NOMO-1 treated with DMSO at 0.1 percent for 48 hours (cell line): ENCODE measurements around the gene S100A7A.

Experiments used
- DNase-seq: peaks from one replicate; lab custom pipeline; 2025; ENCODE audit not compliant: unreplicated experiment; lab: John Stamatoyannopoulos, UW

Gene S100A7A

DNA sequence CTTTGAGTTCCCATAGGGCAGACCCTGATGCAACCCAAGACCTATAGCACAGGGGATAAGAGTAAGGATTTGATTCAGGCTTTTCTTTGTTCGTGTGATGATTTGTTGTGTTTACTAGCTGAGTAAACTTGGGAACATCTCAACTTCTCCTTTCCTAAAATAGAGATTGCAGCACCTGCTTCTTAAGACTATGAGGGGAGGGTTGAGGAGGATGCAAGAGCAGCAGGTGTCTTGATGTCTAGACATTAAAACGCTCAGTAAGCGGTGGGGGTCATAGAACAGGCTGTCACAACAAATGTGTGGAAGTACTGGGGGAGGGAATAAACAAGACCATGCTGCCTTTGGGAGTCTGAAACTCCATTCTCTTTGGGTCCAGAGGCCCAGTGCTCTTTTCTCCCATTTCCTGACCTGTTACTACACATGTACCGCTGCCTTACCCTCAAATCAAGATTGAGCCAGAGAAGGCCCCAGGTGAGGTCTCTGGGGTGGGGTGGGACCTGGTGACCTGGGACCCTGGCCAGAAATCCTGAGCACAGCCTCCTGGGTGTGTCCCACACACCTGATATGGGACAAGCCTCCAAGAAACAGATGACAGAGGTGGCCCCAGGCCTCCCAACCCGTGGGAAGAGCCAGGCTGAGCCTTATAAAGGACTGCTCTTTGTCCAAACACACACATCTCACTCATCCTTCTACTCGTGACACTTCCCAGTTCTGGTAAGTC, at the start of gene S100A7A:
Gene S100A7A, plus strand, starts transcription at position 671 of the 721 bp plus-strand sequence. CDS start 1,563 bp downstream, outside the sequence.
- DNase-seq = no peak

DNA sequence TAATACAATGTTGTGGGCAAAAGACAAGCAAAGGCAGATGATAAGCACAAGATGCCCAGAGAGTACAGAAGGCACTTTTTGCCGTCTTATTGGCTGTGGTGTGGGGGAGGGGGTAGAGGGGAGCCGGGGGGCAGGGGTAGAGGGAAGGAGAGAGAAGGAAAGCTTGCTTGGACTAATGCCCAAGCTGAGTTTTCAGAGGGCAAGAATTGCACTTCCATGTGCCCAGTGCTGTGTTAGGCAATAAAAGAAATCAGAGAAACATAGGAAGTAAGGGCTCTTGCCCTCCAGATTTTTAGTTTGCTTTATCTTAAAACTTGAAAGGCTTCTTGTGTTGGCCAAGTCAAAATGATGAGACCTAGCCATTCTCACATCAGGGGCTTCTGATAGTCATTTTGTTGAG, 49.2 kb upstream of the S100A7A start:
- DNase-seq = no peak

DNA sequence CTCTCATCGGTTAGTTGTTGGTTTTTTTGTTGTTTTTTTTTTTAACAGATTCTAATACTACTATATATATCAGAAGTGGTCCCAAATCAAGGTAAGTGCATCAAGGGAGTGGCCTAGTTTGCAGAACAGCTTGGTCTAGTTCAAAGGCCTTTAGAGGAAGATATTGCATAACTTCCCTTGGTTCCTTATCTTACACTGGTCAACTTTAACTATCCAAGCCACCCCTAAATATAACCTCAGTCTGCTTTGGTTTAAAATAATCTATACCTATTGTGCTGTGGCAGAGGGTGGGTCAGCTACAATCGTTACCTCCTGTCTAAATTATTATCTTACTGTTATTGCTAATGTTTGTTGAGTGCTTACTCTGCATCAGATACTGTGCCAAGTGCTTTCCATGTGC, 47.8 kb upstream of the S100A7A start:
- DNase-seq = peak; percentile 83

DNA sequence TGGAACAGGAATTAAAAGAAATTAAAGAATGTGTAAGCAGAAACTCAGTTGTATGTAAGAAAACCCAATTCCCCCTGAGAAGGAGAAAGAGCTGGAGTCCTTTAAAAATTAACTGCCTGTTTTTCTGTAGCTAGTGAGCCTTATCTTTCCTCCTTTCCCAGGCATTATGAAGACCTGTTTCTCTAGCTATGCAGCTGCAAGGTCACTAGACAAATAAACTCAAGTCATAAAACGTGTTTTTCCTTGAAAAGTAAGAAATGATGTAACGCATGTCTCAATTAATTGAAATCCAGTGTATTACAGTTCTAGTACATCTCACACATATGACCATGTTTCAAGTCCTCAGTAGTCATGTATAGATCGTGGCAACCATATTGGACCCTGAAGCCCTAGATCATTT, 46.2 kb upstream of the S100A7A start:
- no peak for DNase-seq

DNA sequence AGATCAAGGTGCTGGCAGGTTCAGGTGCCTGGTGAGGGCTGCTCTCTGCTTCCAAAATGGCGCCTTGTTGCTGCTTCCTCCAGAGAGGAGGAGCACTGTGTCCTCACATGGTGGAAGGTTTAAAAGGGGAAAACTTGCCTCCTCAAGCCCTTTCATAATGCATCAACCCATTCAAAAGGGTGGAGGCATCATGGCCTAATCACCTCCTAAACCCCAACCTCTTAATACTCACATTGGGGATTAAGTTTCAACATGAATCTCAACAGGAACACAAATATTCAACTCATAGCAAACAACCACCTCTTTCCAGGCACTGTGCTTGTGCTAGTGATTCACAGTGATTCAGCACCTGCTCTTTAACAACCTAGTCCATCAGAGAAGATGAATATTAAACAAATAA, 45.1 kb upstream of the S100A7A start:
- no peak for DNase-seq

DNA sequence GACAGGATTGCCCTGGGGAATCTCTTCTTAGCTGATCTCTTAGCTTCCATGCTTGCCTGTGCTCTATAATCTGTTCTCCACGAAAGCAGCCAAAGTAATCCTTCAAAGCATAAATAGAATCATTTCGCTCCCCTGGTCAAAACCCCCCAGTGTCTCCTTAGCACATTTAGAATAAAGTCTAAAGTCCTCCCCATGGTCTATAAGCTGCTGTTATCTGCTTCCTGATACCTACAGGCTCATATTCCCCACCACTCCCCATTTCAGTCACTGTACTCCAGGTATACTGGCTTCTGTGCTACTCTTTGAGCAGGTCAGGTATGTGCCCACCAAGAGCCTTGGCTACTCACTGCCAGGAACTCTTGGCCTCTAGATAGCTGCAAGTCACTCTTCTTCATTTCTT, 43.7 kb upstream of the S100A7A start:
- DNase-seq = no peak

DNA sequence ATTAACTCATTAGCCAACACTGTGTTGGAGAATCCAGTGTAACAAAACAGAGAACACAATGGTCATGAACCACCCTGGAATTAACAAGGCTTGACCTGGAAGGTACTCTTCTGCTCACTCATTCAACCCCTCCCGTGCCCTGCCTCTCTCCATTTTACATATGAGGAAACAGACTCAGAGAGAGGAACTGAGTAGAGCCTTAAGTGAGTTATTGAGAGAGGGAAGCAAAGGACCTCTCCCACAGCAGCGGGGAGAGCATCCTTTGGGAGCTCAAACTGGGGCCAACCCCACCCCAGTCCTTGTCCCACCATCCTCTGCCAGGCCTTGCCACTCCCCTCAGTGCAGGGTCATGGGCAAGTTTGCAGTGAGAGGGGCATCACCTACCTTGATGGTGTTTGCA, 42.2 kb upstream of the S100A7A start:
- peak; percentile 75 for DNase-seq

DNA sequence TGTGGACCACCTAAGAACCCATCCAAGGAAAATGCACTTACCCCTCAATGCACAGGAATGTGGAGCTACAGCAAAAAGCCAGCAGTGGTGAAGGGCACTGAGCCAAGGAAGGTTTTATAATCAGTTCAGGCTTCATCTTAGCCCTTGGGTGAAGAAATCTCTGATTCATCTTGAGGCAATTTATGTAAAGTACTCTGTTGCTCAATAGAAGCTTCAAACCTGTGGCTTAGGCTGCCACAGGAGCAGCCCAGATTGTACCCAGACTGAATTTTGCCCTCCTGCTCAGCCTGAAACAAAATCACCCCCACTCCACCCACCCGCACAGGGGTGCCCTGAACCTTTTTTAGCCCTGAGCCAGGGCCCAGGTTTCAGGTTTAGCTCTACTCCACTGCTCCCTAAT, 40.8 kb upstream of the S100A7A start, which contains the start of gene S100A12:
Gene S100A12, minus strand, starts transcription at position 111 of the 400 bp plus-strand sequence. CDS start 1,029 bp downstream, outside the sequence.
- peak; percentile 95 for DNase-seq

DNA sequence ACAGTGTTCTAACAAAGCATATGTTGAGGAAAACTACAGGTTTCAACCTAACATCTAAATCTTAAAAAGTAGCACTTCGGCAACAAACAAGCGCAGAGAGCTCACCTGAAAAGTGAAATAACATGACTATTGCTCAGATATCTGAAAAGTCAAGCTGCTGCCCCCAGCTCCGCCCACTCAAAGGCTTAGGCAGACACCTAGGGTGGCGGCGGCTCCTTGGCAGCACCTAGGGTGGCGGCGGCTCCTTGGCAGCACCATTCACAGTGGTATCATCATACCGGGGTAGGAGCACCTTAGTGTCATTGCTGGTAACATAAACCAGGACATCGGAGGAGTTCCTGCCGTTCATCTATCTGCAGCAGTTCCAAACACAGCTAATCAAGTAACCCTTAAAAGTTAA, 36.7 kb upstream of the S100A7A start:
- DNase-seq = no peak

DNA sequence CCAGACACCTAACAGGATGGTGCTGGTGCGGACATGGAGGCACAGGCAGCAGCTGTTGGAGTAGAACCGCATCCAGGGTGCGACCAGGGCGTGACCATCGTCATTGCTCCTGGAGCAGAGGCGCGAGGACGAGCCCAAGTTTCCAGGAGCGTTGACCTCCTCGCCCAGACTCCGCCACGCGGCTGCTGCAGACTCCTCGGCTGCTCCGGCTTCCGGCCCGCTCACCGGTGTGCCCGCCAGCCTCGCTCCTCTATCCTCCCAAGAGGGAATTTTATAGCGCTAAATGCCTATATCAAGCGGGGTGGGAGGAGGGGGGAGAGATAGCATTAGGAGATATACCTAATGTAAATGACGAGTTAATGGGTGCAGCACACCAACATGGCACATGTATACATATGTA, 35.6 kb upstream of the S100A7A start:
- no peak for DNase-seq

DNA sequence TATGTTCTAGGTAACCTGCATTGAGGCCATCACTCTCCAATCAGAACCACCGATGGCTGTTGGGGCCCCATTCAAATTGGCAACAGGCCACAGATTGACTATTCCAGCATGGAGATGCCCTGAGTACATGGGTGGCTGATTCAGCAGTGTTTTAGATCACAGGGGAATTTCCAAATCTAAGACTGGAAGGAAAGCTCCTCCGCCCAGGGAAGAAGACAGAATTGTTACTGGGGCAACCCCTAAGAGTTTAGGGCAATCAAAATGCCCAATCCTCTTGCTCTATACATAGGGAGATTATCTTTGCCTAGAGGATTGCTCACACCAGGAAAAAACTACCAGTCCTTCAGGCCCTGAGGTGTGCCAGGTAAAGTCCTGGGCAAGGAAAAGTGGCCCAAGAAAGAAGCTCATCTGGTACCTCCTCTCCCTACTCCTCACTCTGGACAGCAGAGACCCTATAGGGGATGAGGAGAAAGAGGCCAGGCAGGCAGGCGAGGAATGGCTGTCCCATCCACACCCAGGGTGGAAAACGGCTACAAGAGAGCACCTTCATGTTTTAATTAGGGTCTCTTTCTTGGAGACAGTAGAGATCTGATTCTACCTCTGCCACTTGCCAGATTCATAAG, 31.3 kb upstream of the S100A7A start:
- no peak for DNase-seq

DNA sequence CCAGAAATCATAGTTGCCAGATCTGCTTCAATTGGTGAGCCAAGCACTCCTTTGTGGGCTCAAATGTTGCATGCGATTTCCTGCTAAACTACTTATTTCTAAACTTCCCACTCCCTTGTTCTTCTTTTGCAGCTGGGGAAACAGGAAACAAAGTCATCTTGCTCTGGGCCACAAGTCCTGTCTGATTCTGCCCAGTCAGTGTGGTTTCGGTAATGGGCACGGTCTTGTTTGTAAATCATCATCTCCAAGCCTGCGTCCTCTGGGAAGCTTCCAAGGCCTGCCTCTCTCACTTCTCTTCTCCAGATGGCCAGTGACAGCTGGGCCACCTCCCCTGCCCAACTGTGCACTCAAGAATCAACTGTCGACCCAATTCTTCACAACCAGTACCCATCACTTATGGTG, 29.8 kb upstream of the S100A7A start:
- DNase-seq = peak; percentile 99

DNA sequence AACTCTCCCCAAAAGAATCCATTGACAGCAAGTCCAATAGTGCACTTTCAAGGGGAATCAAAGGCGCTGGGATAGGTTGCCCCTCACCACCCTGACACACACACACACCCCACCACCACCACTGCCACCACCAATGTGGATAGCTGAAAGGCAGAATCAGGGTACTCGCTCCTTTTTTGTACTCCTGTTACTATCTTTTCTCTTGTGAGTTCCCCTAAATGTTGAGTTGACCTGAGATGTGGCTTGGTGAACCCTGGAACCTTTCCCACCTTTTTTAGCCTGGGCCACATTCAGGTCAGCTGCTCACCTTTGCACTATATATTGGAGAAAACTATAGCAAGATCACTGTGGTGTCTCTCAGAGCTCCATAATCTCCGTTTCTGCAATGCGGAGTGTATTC, 29.3 kb upstream of the S100A7A start:
- DNase-seq = no peak

DNA sequence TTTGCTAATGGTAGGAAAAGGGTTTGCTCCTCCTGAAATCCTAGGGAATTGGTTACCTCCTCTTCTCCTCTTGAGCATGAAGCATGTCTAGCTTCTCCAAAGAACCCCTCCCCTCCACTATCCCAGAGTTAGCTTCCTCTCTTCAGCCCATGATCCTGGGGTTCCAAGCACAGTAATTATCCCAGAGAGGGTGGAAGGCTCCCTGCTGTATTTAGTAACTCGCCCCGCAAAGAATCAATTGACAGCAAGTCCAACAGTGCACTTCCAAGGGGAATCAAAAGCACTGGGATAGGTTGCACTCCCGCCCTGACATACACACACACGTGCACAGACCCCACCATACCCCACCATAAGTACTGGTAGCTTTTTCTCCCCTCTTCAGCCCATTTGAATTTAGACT, 28.5 kb upstream of the S100A7A start:
- DNase-seq = no peak

DNA sequence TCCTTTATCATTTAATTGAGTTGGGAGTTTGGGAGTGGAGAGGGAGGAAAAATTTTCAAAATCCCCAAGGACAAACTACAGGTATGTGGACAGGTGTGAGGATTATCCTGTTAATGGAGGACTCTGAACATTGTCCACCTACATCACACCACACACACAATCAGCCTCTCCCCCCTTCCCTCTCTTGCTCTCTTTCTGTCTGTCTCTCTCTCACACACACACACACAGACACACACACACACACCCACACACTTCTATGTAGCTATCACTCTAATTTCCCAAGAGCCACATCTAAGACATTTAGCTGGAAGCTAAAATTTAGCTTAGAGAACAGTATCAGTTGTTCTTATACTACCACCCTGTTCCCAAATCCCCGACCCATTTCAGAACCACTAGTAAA, 26.9 kb upstream of the S100A7A start:
- no peak for DNase-seq

DNA sequence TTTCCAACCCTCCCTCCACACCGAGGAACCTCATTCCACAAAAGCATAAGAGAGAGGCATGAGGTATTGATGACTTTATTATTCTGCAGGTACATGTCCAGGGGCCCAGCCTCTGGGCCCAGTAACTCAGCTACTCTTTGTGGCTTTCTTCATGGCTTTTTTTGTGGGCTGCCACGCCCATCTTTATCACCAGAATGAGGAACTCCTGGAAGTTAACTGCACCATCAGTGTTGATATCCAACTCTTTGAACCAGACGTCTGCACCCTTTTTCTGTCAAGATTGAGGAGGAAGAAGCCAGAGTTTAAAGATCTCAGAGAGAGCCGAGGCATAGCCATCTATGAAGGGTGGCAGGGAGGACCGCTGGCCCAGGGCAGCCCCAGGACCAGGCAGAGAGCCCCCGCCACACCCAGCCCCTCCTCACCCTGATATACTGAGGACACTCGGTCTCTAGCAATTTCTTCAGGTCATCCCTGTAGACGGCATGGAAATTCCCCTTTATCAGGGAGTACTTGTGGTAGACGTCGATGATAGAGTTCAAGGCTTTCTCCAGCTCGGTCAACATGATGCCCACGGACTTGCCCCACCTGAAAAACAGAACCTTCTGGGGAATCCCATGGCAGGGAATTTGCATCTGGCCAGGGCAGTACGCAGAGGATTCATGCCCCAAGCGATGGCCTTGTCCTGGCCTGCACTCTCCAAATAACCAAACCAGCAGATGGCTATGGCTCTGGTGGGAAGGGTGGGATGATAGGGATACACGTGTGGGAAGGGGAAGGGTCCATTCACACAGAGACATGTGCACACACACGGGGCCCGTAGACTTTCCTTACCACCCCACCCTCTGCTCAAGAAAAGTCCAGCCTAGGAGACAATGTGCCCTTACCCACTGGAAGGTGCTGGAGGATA, 26.1 kb upstream of the S100A7A start:
- DNase-seq = peak; percentile 82

DNA sequence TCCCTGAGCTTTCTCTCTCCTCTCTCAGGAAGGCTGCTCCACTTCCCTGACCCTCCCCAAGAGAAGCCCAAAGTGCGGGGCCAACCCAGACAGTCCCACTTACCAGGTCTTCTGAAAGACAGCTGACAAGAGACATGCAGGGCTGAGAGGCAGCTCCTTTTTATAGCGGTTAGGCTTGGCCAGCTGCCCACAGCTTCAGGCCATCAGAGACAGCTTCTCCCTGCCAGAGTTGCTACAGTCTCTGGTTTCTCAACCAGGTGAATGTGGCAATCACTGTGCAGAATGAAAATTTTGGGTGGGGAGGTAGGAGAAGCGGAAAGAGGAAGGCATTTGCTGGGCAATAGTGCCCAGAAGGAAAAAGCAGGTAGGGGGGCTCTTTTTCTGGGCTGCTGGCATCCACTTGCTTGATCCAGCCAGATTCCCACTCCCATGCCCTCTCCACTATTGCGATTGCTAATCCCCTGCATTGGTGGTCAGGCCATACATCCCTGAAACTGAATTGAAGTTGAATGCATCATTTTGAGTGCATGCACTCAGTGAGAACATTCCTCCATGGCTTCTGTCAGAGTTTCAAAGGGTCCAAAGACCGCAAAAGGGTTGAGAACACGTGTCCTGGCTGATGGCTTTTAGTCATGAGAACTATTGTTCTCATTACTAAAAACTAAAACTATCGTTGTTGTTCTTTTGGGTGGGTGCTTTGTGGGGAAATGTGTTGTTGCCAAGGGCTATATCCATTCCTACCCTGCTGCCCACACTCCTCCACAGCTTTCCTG, 25.2 kb upstream of the S100A7A start, which contains the start of gene S100A8:
Gene S100A8, minus strand, starts transcription at position 136 of the 773 bp plus-strand sequence. CDS start 538 bp downstream, outside the sequence.
- DNase-seq = peak; percentile 80

DNA sequence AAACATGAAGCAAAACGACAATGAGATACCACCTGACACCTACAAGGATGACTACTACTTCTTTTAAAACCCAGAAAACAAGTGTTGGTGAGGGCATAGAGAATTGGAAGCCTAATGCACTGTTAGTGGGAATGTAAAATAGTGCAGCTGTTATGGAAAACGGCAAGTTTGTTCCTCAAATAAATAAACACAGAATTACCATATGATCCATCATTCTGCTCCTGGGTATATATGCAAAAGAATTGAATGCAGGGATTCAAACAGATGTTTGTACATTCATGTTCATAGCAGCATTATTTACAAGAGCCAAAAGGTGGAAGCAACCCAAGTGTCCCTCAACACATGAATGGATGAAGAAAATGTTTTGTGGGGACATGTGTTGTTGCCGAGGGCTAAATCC, 24.1 kb upstream of the S100A7A start:
- no peak for DNase-seq

DNA sequence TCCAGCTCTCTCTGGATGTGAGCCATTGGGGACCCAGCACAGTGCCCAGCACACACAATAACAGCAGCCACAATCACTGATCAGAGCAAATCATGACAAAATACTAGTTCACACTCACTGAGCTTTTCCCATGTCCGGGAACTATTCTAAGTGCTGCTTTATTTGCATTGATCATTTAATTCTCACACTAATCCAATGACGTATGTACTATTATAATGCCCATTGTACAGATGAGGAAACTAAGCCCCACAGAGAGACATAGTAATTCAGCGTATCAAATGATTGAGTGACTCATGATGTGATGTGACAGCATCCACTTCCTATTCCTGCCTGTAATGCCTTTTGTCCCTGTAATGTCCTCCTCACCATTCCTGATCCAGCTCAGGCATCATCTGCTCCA, 23.5 kb upstream of the S100A7A start:
- no peak for DNase-seq

DNA sequence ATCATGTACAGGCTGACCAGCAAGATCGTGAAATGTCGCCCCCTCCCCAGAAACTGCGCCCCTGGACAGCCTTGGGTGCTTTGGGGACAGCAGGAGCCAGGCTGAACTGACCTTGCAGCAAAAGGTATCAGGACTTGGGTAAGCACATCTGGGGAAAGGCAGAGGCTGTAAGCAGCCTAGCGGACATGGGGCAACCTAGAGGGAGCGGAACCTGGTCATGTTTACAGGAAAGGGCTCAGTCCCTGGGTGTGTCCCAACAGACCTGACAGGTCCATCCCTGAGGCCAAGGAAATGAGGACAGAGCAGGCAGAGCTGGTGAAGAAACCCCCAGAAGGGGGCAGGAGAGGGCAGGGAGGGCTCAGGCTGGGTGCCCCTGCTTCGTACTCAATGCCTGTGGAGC, 22.4 kb upstream of the S100A7A start:
- no peak for DNase-seq

DNA sequence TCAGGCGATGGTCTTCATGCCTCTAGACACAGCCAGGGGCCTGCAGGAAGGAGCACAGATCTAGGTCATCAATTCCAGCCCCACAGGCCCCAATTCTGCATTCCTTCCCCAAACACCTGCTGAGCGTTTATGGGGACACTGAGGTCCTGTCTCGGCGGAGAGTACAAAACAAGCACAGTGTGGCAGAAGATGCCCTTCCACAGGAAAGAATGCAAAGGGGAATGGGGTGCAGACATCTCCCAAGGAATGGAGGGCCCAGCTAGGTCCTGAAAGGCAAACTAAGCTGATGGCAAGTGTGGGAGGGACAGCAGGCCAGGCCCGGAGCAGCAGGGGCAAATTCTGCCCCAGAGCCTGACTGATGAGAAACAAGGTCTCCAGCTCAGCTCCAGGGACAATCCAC, 21.9 kb upstream of the S100A7A start:
- no peak for DNase-seq
